Thyroid gland (tissue), 4 donors: Measurements from ENCODE around the gene SETD4.

ENCODE experiments used
- CTCF ChIP-seq, 6 experiments: fragments of 200-600 bp in 3 of 6; fragments of 450-650 bp in 3 of 6; sonication (generic) in 3 of 6; IDR thresholded peaks; one replicate each; pipeline ENCODE4 v1.5.1; 2016 to 2019; ENCODE audit warnings: antibody characterized with exemption in 6 of 6, mild to moderate bottlenecking in 2 of 6, inconsistent platforms in 1 of 6, moderate library complexity in 1 of 6
- POLR2A ChIP-seq, 2 donors: fragments of 450-650 bp; IDR thresholded peaks; one replicate each; pipeline ENCODE4 v1.6.1; 2017; ENCODE audit warnings: antibody characterized with exemption in 2 of 2, mild to moderate bottlenecking in 2 of 2, moderate library complexity in 1 of 2

GRCh38 chr21:36040389-36040788, 19.9 kb downstream of the SETD4 start:
- TF ChIP-seq POLR2A (IDR thresholded peaks at IDR 0.05), result no peak
- TF ChIP-seq CTCF (IDR thresholded peaks at IDR 0.05), result no peak
